Activated CD4-positive, alpha-beta memory T cell treated with anti-CD3 and anti-CD28 coated beads, Interleukin-2, amount 10 ng/mL, durations not matched to agents 7 days and 5 days (primary cell): ENCODE measurements around the gene CPD. TPM values are rescaled to one million over a fixed set of nuclear protein-coding genes. Genes with fewer than 3 reads are reported as not detected.
A peak's percentile ranks its signal among the peaks of the same experiment; 100 is the strongest.

ENCODE experiments used
- CTCF ChIA-PET: fragments of 350-600 bp; sonication (Branson Sonifier 250); formaldehyde crosslinking; loops from one replicate; lab custom pipeline; 2021; ENCODE audit warnings: antibody characterized with exemption, inconsistent platforms; lab: Charles Lee
- POLR2A ChIA-PET: fragments of 350-600 bp; sonication (Branson Sonifier 250); formaldehyde crosslinking; loops from one replicate; lab custom pipeline; 2021; ENCODE audit warnings: antibody characterized with exemption; lab: Charles Lee
- DNase-seq: peaks from one replicate; pipeline ENCODE4 v3.0.0-alpha.2; 2020
- H3K27ac Mint-ChIP-seq: one replicate; pipeline ENCODE4 v1.8.0; 2021; ENCODE audit warnings: mild to moderate bottlenecking, mixed read lengths
- H3K27me3 Mint-ChIP-seq: one replicate; pipeline ENCODE4 v1.8.0; 2021; ENCODE audit warnings: mixed read lengths
- H3K36me3 Mint-ChIP-seq: one replicate; pipeline ENCODE4 v1.8.0; 2021; ENCODE audit warnings: low read depth, mixed read lengths
- H3K4me1 Mint-ChIP-seq: one replicate; pipeline ENCODE4 v1.8.0; 2021; ENCODE audit warnings: mixed read lengths
- H3K4me3 Mint-ChIP-seq: one replicate; pipeline ENCODE4 v1.8.0; 2021; ENCODE audit warnings: mild to moderate bottlenecking, mixed read lengths
- H3K9me3 Mint-ChIP-seq: one replicate; pipeline ENCODE4 v1.8.0; 2021; ENCODE audit warnings: mixed read lengths
- total RNA-seq, 2 experiments: library from RNA; stranded (reverse); gene quantifications; one replicate each; pipeline ENCODE4 v1.2.3, GENCODE V29; 2021

Gene CPD
- total RNA-seq, 2 experiments from 2014 or later: 28.7 to 32.3 TPM

DNA sequence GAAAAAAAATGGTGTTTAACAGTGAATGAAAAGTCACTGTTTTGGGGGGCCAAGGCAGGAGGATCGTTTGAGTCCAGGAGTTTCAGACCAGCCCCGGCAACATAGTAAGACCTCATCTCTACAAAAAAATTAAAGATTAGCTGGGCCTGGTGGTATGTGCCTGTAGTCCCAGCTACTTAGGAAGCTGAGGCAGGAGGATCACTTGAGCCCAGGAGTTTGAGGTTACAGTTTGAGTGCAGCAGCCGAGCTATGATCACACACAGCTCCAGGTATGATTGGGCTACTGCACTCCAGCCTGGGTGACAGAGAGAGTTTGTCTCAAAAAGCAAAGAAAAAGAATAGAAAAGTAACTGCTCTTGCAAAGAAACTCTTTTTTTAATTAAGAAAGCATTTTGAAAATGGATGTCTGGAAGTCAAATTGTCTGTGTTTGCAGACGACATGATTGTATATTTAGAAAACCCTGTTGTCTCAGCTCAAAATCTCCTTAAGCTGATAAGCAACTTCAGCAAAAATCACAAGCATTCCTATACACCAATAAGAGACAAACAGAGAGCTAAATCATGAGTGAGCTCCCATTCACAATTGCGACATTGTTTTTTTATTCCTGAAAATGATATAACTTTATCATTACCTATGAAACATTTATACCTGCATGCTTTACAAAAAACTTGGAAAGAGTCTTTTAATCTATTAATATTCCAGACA lies 20.5 kb upstream of the CPD start:
- DNase-seq: no peak
- POLR2A ChIA-PET: no interaction called here
- Mint-ChIP-seq H3K4me1 (peaks cover 13% of the 10 kb centered on the region), H3K27me3 (no peaks in the 10 kb centered on the region), H3K4me3 (no peak overlapping the region), H3K36me3 (peaks cover 7% of the 10 kb centered on the region), H3K27ac (no peak overlapping the region), H3K9me3 (peaks cover 16% of the 10 kb centered on the region)
- CTCF ChIA-PET: no interaction called here

DNA sequence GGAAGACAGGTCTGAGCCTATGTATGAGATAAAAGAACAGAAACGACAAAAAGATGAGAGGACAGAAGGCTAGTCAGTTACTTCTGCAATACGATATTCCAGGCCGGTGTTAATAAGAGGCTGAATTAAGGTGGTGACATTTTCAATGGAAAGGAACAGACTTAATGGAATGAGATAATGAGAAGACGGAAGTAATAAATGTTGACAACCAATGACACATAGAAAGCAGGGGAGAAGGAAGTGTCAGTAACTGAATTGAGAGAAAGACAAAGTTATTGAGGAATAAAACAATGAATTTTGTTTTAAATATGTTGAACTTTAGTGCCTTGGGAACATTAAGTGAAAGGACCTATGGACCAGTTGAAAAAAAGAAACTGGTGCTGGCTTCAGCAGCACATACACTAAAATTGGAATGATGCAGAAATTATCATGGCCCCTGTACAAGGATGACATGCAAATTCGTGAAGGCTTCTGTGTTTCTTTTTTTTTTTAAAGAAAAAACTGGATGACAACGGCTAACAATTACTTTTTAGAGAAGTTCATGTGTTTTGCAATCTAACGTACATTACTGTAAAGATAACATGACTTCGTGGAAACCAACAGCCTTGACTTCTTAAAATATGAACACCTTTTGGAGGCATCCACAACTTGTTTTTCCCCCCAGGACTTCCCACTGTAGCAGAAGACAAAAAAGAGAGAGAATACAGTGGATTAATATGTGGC lies 18.5 kb upstream of the CPD start:
- Mint-ChIP-seq H3K27ac (no peak overlapping the region), H3K4me1 (peaks cover 20% of the 10 kb centered on the region), H3K4me3 (no peak overlapping the region), H3K36me3 (peaks cover 7% of the 10 kb centered on the region), H3K27me3 (no peaks in the 10 kb centered on the region), H3K9me3 (peaks cover 16% of the 10 kb centered on the region)
- DNase-seq: no peak
- ChIA-PET POLR2A (no interaction called here), CTCF (no interaction called here)

GRCh38 chr17:30361766-30362279 lies 16.9 kb upstream of the CPD start:
- H3K27me3 Mint-ChIP-seq: peaks cover 1% of the 10 kb centered on the region
- CTCF ChIA-PET: interaction anchor here (0.6 to 1.4 kb wide), 5 partner anchors 17 to 586 kb away, joined by 3 to 6 read pairs (median 3); no protein-coding TSS in a partner anchor
- no peak for DNase-seq
- H3K9me3 Mint-ChIP-seq: peaks cover 16% of the 10 kb centered on the region
- peaks cover 24% of the 10 kb centered on the region for H3K4me1 Mint-ChIP-seq
- no peak overlapping the region for H3K4me3 Mint-ChIP-seq
- POLR2A ChIA-PET: interaction anchor here (1.8 to 1.9 kb wide), 2 partner anchors 16 to 70 kb away, joined by 5 to 7 read pairs; partner anchors contain the start of genes BLMH and CPD
- no peak overlapping the region for H3K27ac Mint-ChIP-seq
- H3K36me3 Mint-ChIP-seq: peaks cover 7% of the 10 kb centered on the region

DNA sequence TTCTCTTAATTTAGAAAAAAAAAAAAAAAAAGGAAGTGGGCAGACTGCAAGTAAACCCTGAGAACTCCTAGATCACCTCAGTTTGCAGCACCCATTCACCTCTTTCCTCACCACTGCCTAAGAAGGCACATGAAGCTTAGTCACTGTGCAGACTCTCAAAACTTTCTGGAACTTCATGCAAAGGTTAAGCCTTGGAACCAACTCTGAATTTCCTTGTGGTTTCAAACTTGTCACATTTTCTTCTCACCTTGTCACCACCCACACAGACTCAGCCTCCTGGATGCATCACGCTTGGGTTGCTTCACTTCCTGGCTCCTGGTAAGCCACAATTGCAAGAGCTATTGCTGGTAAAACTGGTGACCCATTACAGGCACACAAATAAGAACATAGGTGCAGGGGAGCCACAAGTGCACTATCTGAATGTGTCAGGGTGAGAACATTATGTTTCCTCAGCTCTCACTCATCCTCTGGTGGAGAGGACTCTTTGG lies 15.0 kb upstream of the CPD start:
- Mint-ChIP-seq H3K9me3 (peaks cover 16% of the 10 kb centered on the region), H3K27me3 (peaks cover 1% of the 10 kb centered on the region), H3K4me1 (peaks cover 24% of the 10 kb centered on the region), H3K4me3 (no peak overlapping the region), H3K36me3 (peaks cover 7% of the 10 kb centered on the region), H3K27ac (peak overlapping the region; percentile 90)
- POLR2A ChIA-PET: interaction anchor here (0.7 to 1.9 kb wide), 15 partner anchors 9 to 426 kb away, joined by 3 to 10 read pairs (median 4); partner anchors contain the start of genes BLMH, CPD, NSRP1 and TMIGD1
- peak; percentile 88 for DNase-seq
- CTCF ChIA-PET: interaction anchor here (0.6 to 1.6 kb wide), 12 partner anchors 8 to 1414 kb away, joined by 3 to 6 read pairs (median 4); partner anchors contain the start of genes BLMH, CPD and GOSR1

DNA sequence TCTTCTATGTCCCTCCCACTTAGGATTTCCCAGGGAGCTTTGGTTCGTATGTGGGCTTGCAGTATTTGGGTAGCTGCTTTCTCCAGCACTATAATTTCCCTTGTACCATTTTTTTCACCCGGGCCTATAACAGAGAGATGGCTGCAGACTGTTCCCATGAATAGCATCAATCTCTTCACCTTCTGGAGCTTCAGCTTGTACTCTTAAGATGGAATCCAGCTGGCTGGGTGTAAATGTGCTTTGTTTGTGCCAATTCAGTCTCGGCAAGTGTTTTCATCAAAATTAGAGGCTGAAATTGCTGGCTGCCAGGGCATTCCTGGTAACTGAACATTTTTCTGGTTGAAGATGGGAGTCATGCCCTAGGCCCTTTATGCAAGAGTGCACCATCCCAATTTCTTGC lies 12.2 kb upstream of the CPD start:
- CTCF ChIA-PET: interaction anchor here (0.6 to 0.9 kb wide), 2 partner anchors 214 to 262 kb away, joined by 3 read pairs; no protein-coding TSS in a partner anchor

GRCh38 chr17:30368912-30369720 lies 9.6 kb upstream of the CPD start:
- Mint-ChIP-seq H3K27me3 (peaks cover 4% of the 10 kb centered on the region), H3K9me3 (no peaks in the 10 kb centered on the region), H3K27ac (no peak overlapping the region), H3K4me1 (peaks cover 16% of the 10 kb centered on the region), H3K4me3 (no peak overlapping the region), H3K36me3 (no peaks in the 10 kb centered on the region)
- CTCF ChIA-PET: interaction anchor here (0.8 kb wide), 1 partner anchor 14 kb away, joined by 3 read pairs; no protein-coding TSS in a partner anchor
- no peak for DNase-seq
- POLR2A ChIA-PET: no interaction called here

More for the DNA sequence above, 12.2 kb upstream of the CPD start:
- no peak for DNase-seq
- POLR2A ChIA-PET: interaction anchor here (1.5 kb wide), 1 partner anchor 14 kb away, joined by 3 read pairs; no protein-coding TSS in a partner anchor
- Mint-ChIP-seq H3K9me3 (peaks cover 6% of the 10 kb centered on the region), H3K27ac (no peak overlapping the region), H3K4me1 (peaks cover 24% of the 10 kb centered on the region), H3K27me3 (peaks cover 1% of the 10 kb centered on the region), H3K4me3 (no peak overlapping the region), H3K36me3 (peaks cover 3% of the 10 kb centered on the region)

DNA sequence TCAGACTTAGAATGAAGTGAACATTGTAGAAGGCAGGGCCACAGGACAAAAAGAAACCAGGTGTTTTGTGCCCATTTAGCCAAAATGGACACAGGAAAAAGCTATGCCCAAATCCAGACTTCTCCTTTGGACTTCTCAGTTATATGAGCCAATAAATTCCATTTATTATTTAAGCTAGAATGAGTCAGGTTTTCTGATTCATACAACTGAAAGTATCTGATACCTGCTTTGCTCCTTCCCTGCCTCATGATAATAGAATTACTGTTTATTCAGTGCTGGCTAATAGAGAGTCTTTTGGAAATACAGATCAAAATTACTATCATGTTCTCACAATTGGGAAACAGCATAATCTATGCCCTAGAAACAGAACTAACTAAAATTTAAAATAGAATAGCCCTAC lies 8.7 kb upstream of the CPD start:
- Mint-ChIP-seq H3K27me3 (peaks cover 9% of the 10 kb centered on the region), H3K4me3 (no peak overlapping the region), H3K9me3 (no peaks in the 10 kb centered on the region), H3K27ac (no peak overlapping the region), H3K36me3 (no peaks in the 10 kb centered on the region), H3K4me1 (peaks cover 13% of the 10 kb centered on the region)
- ChIA-PET CTCF (no interaction called here), POLR2A (no interaction called here)
- no peak for DNase-seq

GRCh38 chr17:30372755-30373154 lies 6.0 kb upstream of the CPD start:
- Mint-ChIP-seq H3K27me3 (peaks cover 15% of the 10 kb centered on the region), H3K4me3 (no peak overlapping the region), H3K36me3 (no peaks in the 10 kb centered on the region), H3K27ac (no peak overlapping the region), H3K9me3 (no peaks in the 10 kb centered on the region), H3K4me1 (peaks cover 21% of the 10 kb centered on the region)
- POLR2A ChIA-PET: no interaction called here
- DNase-seq: no peak
- CTCF ChIA-PET: interaction anchor here (0.6 kb wide), 1 partner anchor 456 kb away, joined by 5 read pairs; no protein-coding TSS in a partner anchor

- no peaks in the 10 kb centered on the region for H3K36me3 Mint-ChIP-seq
- peaks cover 15% of the 10 kb centered on the region for H3K27me3 Mint-ChIP-seq
- H3K4me1 Mint-ChIP-seq: peaks cover 41% of the 10 kb centered on the region
- H3K9me3 Mint-ChIP-seq: no peaks in the 10 kb centered on the region
- no peak overlapping the region for H3K27ac Mint-ChIP-seq
- no peak overlapping the region for H3K4me3 Mint-ChIP-seq
- CTCF ChIA-PET: interaction anchor here (1.7 kb wide), 1 partner anchor 36 kb away, joined by 4 read pairs; no protein-coding TSS in a partner anchor
- no peak for DNase-seq
- POLR2A ChIA-PET: interaction anchor here (2.7 kb wide), 1 partner anchor 12 kb away, joined by 10 read pairs; no protein-coding TSS in a partner anchor
These were observed 3.1 kb upstream of the CPD start for GRCh38 chr17:30375661-30376060.

DNA sequence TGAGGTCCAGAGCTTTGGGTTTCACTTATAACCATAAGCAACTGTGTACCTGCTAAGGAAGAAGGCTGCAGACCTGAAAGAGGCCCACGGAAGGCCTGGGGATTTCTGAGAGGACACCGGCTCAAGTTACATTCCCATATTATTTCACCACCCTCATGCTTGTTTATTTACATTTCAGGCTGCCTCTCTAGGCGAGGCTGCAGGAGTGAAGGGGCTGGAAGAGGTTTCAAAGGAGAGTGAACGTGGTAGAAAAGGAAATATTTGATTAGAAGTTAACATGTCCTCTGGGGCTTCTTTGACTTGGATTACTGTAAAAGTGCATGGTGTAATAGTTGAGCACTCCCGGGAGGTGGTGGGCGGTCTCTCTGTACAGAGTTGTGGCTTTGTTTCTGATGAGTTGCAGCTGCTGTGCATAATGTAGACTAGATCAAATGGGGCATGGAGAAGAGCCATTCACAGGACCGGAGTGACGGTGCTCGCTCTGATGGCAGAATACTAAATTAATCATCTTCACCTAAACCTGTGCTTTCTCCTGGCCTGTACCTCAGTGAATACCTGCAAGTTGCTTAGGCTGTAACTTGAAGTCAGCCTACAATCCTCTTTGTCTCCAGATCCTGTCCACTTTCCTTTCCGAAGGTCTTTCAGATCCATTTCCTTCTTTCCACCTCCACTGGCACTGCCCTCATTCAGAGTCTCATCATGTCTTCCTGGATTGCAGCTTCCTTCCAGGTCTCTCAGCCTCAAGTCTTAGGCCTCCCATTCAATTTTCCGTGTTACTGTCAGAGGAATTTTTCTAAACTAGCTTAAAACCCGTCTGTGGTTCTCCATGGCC lies 1.9 kb upstream of the CPD start:
- H3K36me3 Mint-ChIP-seq: no peaks in the 10 kb centered on the region
- no peak overlapping the region for H3K27ac Mint-ChIP-seq
- no peaks in the 10 kb centered on the region for H3K9me3 Mint-ChIP-seq
- H3K4me1 Mint-ChIP-seq: peaks cover 51% of the 10 kb centered on the region
- ChIA-PET CTCF (interaction anchor here (1.4 kb wide), 1 partner anchor 36 kb away, joined by 3 read pairs; no protein-coding TSS in a partner anchor), POLR2A (interaction anchor here (1.3 to 2.7 kb wide), 3 partner anchors 13 to 718 kb away, joined by 4 to 10 read pairs (median 7); partner anchors contain the start of gene NF1)
- no peak for DNase-seq
- H3K4me3 Mint-ChIP-seq: no peak overlapping the region
- peaks cover 15% of the 10 kb centered on the region for H3K27me3 Mint-ChIP-seq

GRCh38 chr17:30377574-30378240 lies 1.0 kb upstream of the CPD start:
- peak overlapping the region; percentile 79 for H3K4me3 Mint-ChIP-seq
- peak overlapping the region; percentile 74 for H3K27ac Mint-ChIP-seq
- ChIA-PET CTCF (interaction anchor here (0.6 to 1.5 kb wide), 4 partner anchors 14 to 339 kb away, joined by 3 to 6 read pairs (median 3); no protein-coding TSS in a partner anchor), POLR2A (interaction anchor here (0.9 to 2.7 kb wide), 4 partner anchors 14 to 717 kb away, joined by 3 to 10 read pairs (median 6); partner anchors contain the start of genes BLMH and NF1)
- peaks cover 51% of the 10 kb centered on the region for H3K4me1 Mint-ChIP-seq
- DNase-seq: no peak
- no peaks in the 10 kb centered on the region for H3K36me3 Mint-ChIP-seq
- H3K27me3 Mint-ChIP-seq: peaks cover 15% of the 10 kb centered on the region
- H3K9me3 Mint-ChIP-seq: no peaks in the 10 kb centered on the region
